ENCODE measurements around the gene RFTN1. TPM values are rescaled to one million over a fixed set of nuclear protein-coding genes. Genes with fewer than 3 reads are reported as not detected.

Gene RFTN1
- total and polyA plus RNA-seq, 7 donors = 9.1 to 33.1 (median 15.9) TPM

GRCh38 chr3:16404349-16404895, 109.1 kb downstream of the RFTN1 start:
- intact Hi-C loops (cut with DNase I) = no loop called here
- no peaks in the 10 kb centered on the region for H3K27me3 ChIP-seq (ENCODE audit: insufficient read depth in 3 of 3, low read length in 2 of 3)
- H3K9me3 ChIP-seq = no peaks in the 10 kb centered on the region
- TF ChIP-seq CTCF (IDR thresholded peaks at IDR 0.05) = no peak
- no peak overlapping the region for H3K27ac ChIP-seq
- peaks cover 26% of the 10 kb centered on the region for H3K4me1 ChIP-seq
- ATAC-seq (no peak), DNase-seq (no peak)
- no peak overlapping the region for H3K4me3 ChIP-seq
- 84 to 98% (median 91%) methylated on average over 6 of the region's 6 CpGs for WGBS, 3 donors
- peaks cover 0 to 11% of the 10 kb centered on the region in 2 donors for H3K36me3 ChIP-seq (ENCODE audit: insufficient read depth in 1 of 2, low read depth in 1 of 2)

- TF ChIP-seq CTCF (IDR thresholded peaks at IDR 0.05) = no peak
- Histone ChIP-seq H3K9me3 (no peaks in the 10 kb centered on the region), H3K4me3 (no peak overlapping the region), H3K4me1 (peaks cover 37% of the 10 kb centered on the region), H3K27ac (no peak overlapping the region), H3K27me3 (ENCODE audit: insufficient read depth in 3 of 3, low read length in 2 of 3) (no peaks in the 10 kb centered on the region), H3K36me3 (ENCODE audit: insufficient read depth in 1 of 2, low read depth in 1 of 2) (no peaks in the 10 kb centered on the region)
- 86 to 93% (median 89%) methylated on average over 6 of the region's 6 CpGs for WGBS, 3 donors
- intact Hi-C loops (cut with DNase I) = no loop called here
- ATAC-seq (no peak), DNase-seq (no peak)
These were observed 111.0 kb downstream of the RFTN1 start for GRCh38 chr3:16402451-16402850.

DNA sequence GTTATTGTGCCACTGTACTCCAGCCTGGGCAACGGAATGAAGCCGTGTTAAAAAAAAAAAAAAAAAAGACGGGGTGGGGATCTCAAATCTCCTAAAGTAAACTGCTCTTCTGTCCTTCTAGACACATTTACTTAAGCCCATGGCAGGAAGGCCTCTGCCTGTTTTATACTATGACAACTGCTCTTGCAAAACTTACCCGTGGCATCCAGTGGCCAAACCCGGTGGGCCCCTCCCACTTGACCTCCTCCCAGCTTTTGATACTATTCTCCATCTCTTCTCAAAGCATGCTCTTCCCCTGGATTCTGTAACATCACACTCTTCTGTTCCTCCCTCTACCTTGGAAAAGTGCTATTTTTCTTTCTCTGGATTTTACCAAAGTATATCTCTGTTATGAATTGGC, 112.2 kb downstream of the RFTN1 start:
- peak overlapping the region; percentile 39 for H3K27ac ChIP-seq
- no peak overlapping the region for H3K4me3 ChIP-seq
- intact Hi-C loops (cut with DNase I) = no loop called here
- no peaks in the 10 kb centered on the region for H3K9me3 ChIP-seq
- no peaks in the 10 kb centered on the region for H3K27me3 ChIP-seq (ENCODE audit: insufficient read depth in 3 of 3, low read length in 2 of 3)
- WGBS, 3 donors = 66 to 91% (median 74%) methylated on average over 5 of the region's 5 CpGs
- no peak for TF ChIP-seq CTCF (IDR thresholded peaks at IDR 0.05)
- no peaks in the 10 kb centered on the region for H3K36me3 ChIP-seq (ENCODE audit: insufficient read depth in 1 of 2, low read depth in 1 of 2)
- peaks cover 38% of the 10 kb centered on the region for H3K4me1 ChIP-seq
- ATAC-seq = peak in 3 of 4 donors; percentile 38 to 76 (median 71)
- DNase-seq = no peak

DNA sequence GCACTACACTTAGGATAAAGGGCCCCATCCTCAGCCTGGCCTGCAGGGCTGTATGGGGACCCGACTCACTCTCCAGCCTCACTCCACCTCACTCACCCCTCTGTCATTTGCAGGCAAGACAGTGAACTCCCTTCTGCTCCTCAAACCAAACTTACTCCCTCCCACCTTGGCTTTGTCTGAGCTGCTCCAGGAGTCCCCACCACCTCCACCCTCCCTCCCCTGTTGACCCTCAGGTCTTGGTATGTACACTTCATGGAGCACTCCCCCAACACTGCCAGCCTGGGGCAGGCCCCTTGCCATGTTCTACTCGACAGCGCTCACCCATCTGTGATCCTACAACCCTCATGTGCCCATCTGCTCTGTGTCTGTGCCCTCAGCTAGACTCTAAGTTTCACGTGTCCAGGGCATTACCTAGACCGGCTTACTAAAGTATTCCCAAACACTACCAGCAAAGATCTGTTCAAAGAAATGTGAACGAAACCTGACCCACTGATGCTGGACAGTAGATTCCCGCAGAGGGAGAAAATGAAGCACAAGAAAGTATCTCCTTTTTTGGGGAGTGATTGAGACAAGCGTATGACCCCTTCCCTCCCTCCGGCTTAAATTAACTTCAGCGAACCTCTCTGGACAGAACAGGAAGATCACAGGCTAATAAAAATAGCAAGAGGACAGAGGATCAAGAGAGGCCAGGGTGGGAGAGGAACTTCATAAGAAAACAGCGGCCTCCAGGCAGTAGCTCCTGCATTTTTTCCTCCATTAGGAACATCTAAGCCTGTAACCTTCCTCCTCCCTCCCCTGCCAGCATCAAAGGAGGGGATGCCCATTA, 113.2 kb downstream of the RFTN1 start:
- ATAC-seq = peak in 1 of 4 donors; percentile 29

More for the DNA sequence above, 113.2 kb downstream of the RFTN1 start:
- peaks cover 48% of the 10 kb centered on the region for H3K4me1 ChIP-seq
- DNase-seq = no peak
- no peak overlapping the region for H3K4me3 ChIP-seq
- TF ChIP-seq CTCF (IDR thresholded peaks at IDR 0.05) = no peak
- H3K27ac ChIP-seq = peak overlapping the region; percentile 39
- intact Hi-C loops (cut with DNase I) = no loop called here
- H3K27me3 ChIP-seq (ENCODE audit: insufficient read depth in 3 of 3, low read length in 2 of 3) = no peaks in the 10 kb centered on the region
- WGBS, 3 donors = 52 to 75% (median 59%) methylated on average over 11 of the region's 11 CpGs
- no peaks in the 10 kb centered on the region for H3K36me3 ChIP-seq (ENCODE audit: insufficient read depth in 1 of 2, low read depth in 1 of 2)
- no peaks in the 10 kb centered on the region for H3K9me3 ChIP-seq

All from psoas muscle (tissue), 8 donors.